HepG2 (cell line): ENCODE measurements around the gene SUCLG2. TPM values are rescaled to one million over a fixed set of nuclear protein-coding genes. Genes with fewer than 3 reads are reported as not detected.

Experiments
- ATAC-seq: fragments of 200-7000 bp; cut with Tn5 transposase; 3 replicates; pipeline ENCODE4 v1.9.1; 2020; ENCODE audit warnings: mild to moderate bottlenecking, moderate library complexity
- BruUV-seq: library from RNA; stranded (reverse); fragments of 400-500 nt; replicated peaks from 2 replicates; lab custom pipeline; 2021; lab: Mats Ljungman, UMichigan
- CTCF ChIA-PET: fragments of 300-600 bp; formaldehyde crosslinking; extraction: SDS; loops from one replicate; lab custom pipeline; 2021; ENCODE audit warnings: low total read pairs, inconsistent platforms, low intra/inter-chr PET ratio; lab: Yijun Ruan, JAX
- POLR2A ChIA-PET: fragments of 350-600 bp; sonication (Branson Sonifier 250); formaldehyde crosslinking; loops from one replicate; lab custom pipeline; 2020; ENCODE audit warnings: antibody characterized with exemption, inconsistent platforms; lab: Yijun Ruan, JAX
- DNase-seq: peaks from one replicate; pipeline ENCODE4 v3.0.0-alpha.2; 2015; ENCODE audit warnings: low spot score
- FAIRE-seq: peaks from 3 replicates; lab custom pipeline; 2011; peaks lifted over from hg19 to GRCh38; lab: Jason Lieb, UNC
- H2AFZ ChIP-seq: one replicate; pipeline ENCODE4 v1.6.1; 2011; ENCODE audit warnings: low read length, inconsistent platforms
- H3K27ac ChIP-seq: fragments of 300-600 bp; 3 replicates; pipeline ENCODE4 v1.8.0; 2011; ENCODE audit warnings: mixed run types, mild to moderate bottlenecking, mixed read lengths, low read length, inconsistent platforms; ENCODE audit not compliant: insufficient read depth; ENCODE audit errors: extremely low read length
- H3K27me3 ChIP-seq, 2 experiments: fragments of 200-600 bp in 1 of 2; 2 replicates in 1 of 2; 3 replicates in 1 of 2; pipeline versions ENCODE4 v1.6.0 to v1.8.0; 2011; ENCODE audit warnings: low read length in 2 of 2, mild to moderate bottlenecking in 2 of 2, moderate library complexity in 2 of 2, inconsistent platforms in 1 of 2; ENCODE audit not compliant: insufficient read depth in 2 of 2, control insufficient read depth in 1 of 2
- H3K36me3 ChIP-seq, 2 experiments: fragments of 200-600 bp in 1 of 2; replicated peaks in 1 of 2; 2 replicates in 1 of 2; 3 replicates in 1 of 2; pipeline versions ENCODE4 v1.5.1 to v1.8.0; 2011; ENCODE audit warnings: low read length in 2 of 2, inconsistent platforms in 1 of 2; ENCODE audit not compliant: insufficient read depth in 2 of 2, control insufficient read depth in 1 of 2
- H3K4me1 ChIP-seq: 2 replicates; pipeline ENCODE4 v1.5.1; 2012; ENCODE audit warnings: low read length, inconsistent platforms; ENCODE audit not compliant: insufficient read depth
- H3K4me2 ChIP-seq: 2 replicates; pipeline ENCODE4 v1.6.0; 2011; ENCODE audit warnings: low read depth, low read length, inconsistent platforms
- H3K4me3 ChIP-seq, 3 experiments: fragments of 200-600 bp in 1 of 3; sonication (generic), shearing (Covaris generic) in 1 of 3; replicated peaks in 1 of 3; 2 replicates each; pipeline ENCODE4 v1.5.1; 2011 to 2016; ENCODE audit warnings: low read length in 3 of 3, inconsistent platforms in 2 of 3, low read depth in 2 of 3, mild to moderate bottlenecking in 2 of 3, control low read depth in 1 of 3, mixed read lengths in 1 of 3; ENCODE audit not compliant: insufficient read depth in 1 of 3
- H3K79me2 ChIP-seq: one replicate; pipeline ENCODE4 v1.6.1; 2011; ENCODE audit warnings: low read length, inconsistent platforms; ENCODE audit not compliant: insufficient read depth
- H3K9ac ChIP-seq: 2 replicates; pipeline ENCODE4 v1.6.0; 2011; ENCODE audit warnings: mild to moderate bottlenecking, low read depth, low read length, inconsistent platforms; ENCODE audit not compliant: insufficient read depth
- H3K9me3 ChIP-seq: 2 replicates; pipeline ENCODE4 v1.5.1; 2012; ENCODE audit warnings: mild to moderate bottlenecking, low read length
- H4K20me1 ChIP-seq: 2 replicates; pipeline ENCODE4 v1.6.0; 2011; ENCODE audit warnings: inconsistent platforms, mild to moderate bottlenecking, low read length, moderate library complexity; ENCODE audit not compliant: insufficient read depth
- EZH2 ChIP-seq: conservative IDR thresholded peaks from 2 replicates; pipeline ENCODE4 v1.6.1; 2012; ENCODE audit warnings: mild to moderate bottlenecking, low read depth, low read length, moderate library complexity
- HDAC1 ChIP-seq: sonication (generic); formaldehyde crosslinking; IDR thresholded peaks from 2 replicates; pipeline ENCODE4 v1.5.1; 2020; ENCODE audit warnings: mild to moderate bottlenecking, missing genetic modification reagents
- KLF13 ChIP-seq: sonication (generic); formaldehyde crosslinking; IDR thresholded peaks from 2 replicates; pipeline ENCODE4 v1.4.0; 2020; ENCODE audit warnings: mild to moderate bottlenecking, missing genetic modification reagents
- KLF16 ChIP-seq, 2 experiments: sonication (generic) in 1 of 2; formaldehyde crosslinking in 1 of 2; IDR thresholded peaks; 2 replicates each; pipeline versions ENCODE4 v1.6.1 to v1.8.0; 2016 to 2023; ENCODE audit warnings: missing genetic modification reagents in 2 of 2, missing compliant biosample characterization in 1 of 2
- KMT2B ChIP-seq: IDR thresholded peaks from 2 replicates; pipeline ENCODE4 v1.6.1; 2016; ENCODE audit warnings: missing genetic modification reagents, missing compliant biosample characterization
- NR1H2 ChIP-seq: sonication (generic); formaldehyde crosslinking; IDR thresholded peaks from 2 replicates; pipeline ENCODE4 v1.8.1; 2022; ENCODE audit warnings: low read depth, missing genetic modification reagents, borderline replicate concordance
- SIX4 ChIP-seq: sonication (generic); formaldehyde crosslinking; IDR thresholded peaks from 2 replicates; pipeline ENCODE4 v1.4.0; 2020; ENCODE audit warnings: missing genetic modification reagents
- SP1 ChIP-seq, 2 experiments: fragments of 450-650 bp in 1 of 2; sonication (generic) in 1 of 2; formaldehyde crosslinking in 1 of 2; IDR thresholded peaks; 2 replicates each; pipeline versions ENCODE4 v1.4.0 to v1.6.1; 2016 to 2020; ENCODE audit warnings: missing genetic modification reagents in 1 of 2
- TOE1 ChIP-seq: sonication (generic); formaldehyde crosslinking; IDR thresholded peaks from 2 replicates; pipeline ENCODE4 v1.4.0; 2020; ENCODE audit warnings: mild to moderate bottlenecking, missing genetic modification reagents
- ZC3H13 ChIP-seq: sonication (generic); formaldehyde crosslinking; IDR thresholded peaks from 2 replicates; pipeline ENCODE4 v1.8.1; 2023; ENCODE audit warnings: mild to moderate bottlenecking, missing genetic modification reagents, moderate library complexity
- ZNF563 ChIP-seq: sonication (generic); formaldehyde crosslinking; IDR thresholded peaks from 2 replicates; pipeline ENCODE4 v1.8.0; 2022; ENCODE audit warnings: mild to moderate bottlenecking, moderate library complexity, missing genetic modification reagents
- WGBS: methylation state at CpG from one replicate; pipeline ENCODE4 v1.1.6; 2017; ENCODE audit warnings: low lambda C conversion rate; 5-methylcytosine and 5-hydroxymethylcytosine counted together
- in situ Hi-C: cut with HindIII; loops from 2 replicates; pipeline ENCODE4 v1.10.0; 2017; ENCODE audit warnings: low pct_unique_long_range_greater_than_20kb; ENCODE audit not compliant: extremely low pct_ligation_motif_present
- intact Hi-C: fragments of 100-400 bp; cut with micrococcal nuclease; formaldehyde crosslinking; loops from one replicate; pipeline ENCODE4 v1.10.0; 2022; ENCODE audit not compliant: unreplicated experiment
- polyA plus RNA-seq, 8 experiments: library from polyadenylated mRNA; depleted of rRNA in 3 of 8; stranded (reverse) in 7 of 8; unstranded in 1 of 8; fragments of >200 nt; fragmentation: Illumina TruSeq in 4 of 8; extraction: Trizol in 4 of 8; gene quantifications; 2 replicates each; pipeline versions ENCODE4 v1.2.1 to v1.2.3, GENCODE V29; 2011 to 2016; ENCODE audit warnings: low read depth in 4 of 8, missing spikeins in 1 of 8, mixed read lengths in 1 of 8; ENCODE audit not compliant: insufficient read depth in 1 of 8
- total RNA-seq, 5 experiments: library from RNA; depleted of rRNA; stranded (reverse); fragments of >200 nt; fragmentation: Illumina TruSeq; extraction: Trizol; gene quantifications; 2 replicates each; pipeline ENCODE4 v1.2.3, GENCODE V29; 2016; ENCODE audit warnings: low read depth in 1 of 5
- TF ChIP-seq, protein P1 (sequence below): conservative IDR thresholded peaks from 2 replicates; pipeline ENCODE4 v1.6.1; 2018; ENCODE audit warnings: missing genetic modification reagents
- TF ChIP-seq, protein P2 (sequence below): sonication (generic); formaldehyde crosslinking; conservative IDR thresholded peaks from 2 replicates; pipeline ENCODE4 v1.4.0; 2020; ENCODE audit warnings: missing genetic modification reagents
- TF ChIP-seq, protein P3 (sequence below): sonication (generic); formaldehyde crosslinking; IDR thresholded peaks from 2 replicates; pipeline ENCODE4 v1.5.0; 2020; ENCODE audit warnings: missing genetic modification reagents, mild to moderate bottlenecking, borderline replicate concordance

SUCLG2 gene
- total and polyA plus RNA-seq, 2 of the 13 experiments (the other 11 are each of a cell fraction or from before 2014, with no cell fraction given) = 21.4 to 64.9 TPM

DNA sequence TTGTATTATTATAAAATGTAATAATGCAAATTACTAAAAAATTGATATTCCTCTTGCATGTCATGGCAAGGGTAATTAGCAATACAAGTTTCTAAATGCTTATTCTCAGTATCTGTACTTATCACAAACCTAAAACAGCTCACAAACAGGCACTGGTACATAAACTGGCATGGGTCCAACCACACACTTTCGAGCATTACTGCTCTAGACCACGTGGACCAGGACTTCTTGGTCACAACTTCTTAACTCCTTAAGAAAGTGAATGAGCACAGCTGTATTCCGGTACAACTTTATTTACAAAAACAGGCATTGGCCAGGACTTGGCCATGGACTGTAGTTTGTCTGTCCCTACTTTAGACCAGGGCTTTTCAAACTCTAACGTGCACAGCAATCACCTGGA is 173.3 kb downstream of the SUCLG2 start:
- H3K27me3 ChIP-seq = no peaks in the 10 kb centered on the region
- 96% methylated on average over 4 of the region's 4 CpGs for WGBS
- CTCF ChIA-PET = no interaction called here
- no TSS peak for BruUV-seq
- H3K36me3 ChIP-seq = no peaks in the 10 kb centered on the region
- POLR2A ChIA-PET = no interaction called here
- no peak for DNase-seq
- intact Hi-C loops = no loop called here
- no peak overlapping the region for H3K4me3 ChIP-seq
- no peak overlapping the region for H3K27ac ChIP-seq
- H3K79me2 ChIP-seq = no peaks in the 10 kb centered on the region
- TF ChIP-seq KLF13 (CRISPR knock-in tag) = no peak
- no peak for TF ChIP-seq ZC3H13 (CRISPR knock-in tag)
- TF ChIP-seq, protein P1, sequence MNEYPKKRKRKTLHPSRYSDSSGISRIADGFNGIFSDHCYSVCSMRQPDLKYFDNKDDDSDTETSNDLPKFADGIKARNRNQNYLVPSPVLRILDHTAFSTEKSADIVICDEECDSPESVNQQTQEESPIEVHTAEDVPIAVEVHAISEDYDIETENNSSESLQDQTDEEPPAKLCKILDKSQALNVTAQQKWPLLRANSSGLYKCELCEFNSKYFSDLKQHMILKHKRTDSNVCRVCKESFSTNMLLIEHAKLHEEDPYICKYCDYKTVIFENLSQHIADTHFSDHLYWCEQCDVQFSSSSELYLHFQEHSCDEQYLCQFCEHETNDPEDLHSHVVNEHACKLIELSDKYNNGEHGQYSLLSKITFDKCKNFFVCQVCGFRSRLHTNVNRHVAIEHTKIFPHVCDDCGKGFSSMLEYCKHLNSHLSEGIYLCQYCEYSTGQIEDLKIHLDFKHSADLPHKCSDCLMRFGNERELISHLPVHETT = no peak
- TF ChIP-seq, protein P2, sequence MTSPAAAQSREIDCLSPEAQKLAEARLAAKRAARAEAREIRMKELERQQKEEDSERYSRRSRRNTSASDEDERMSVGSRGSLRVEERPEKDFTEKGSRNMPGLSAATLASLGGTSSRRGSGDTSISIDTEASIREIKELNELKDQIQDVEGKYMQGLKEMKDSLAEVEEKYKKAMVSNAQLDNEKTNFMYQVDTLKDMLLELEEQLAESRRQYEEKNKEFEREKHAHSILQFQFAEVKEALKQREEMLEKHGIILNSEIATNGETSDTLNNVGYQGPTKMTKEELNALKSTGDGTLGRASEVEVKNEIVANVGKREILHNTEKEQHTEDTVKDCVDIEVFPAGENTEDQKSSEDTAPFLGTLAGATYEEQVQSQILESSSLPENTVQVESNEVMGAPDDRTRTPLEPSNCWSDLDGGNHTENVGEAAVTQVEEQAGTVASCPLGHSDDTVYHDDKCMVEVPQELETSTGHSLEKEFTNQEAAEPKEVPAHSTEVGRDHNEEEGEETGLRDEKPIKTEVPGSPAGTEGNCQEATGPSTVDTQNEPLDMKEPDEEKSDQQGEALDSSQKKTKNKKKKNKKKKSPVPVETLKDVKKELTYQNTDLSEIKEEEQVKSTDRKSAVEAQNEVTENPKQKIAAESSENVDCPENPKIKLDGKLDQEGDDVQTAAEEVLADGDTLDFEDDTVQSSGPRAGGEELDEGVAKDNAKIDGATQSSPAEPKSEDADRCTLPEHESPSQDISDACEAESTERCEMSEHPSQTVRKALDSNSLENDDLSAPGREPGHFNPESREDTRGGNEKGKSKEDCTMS (CRISPR knock-in tag) = no peak
- TF ChIP-seq HDAC1 (CRISPR knock-in tag) = no peak
- TF ChIP-seq SP1 (IDR thresholded peaks at IDR 0.05) = no peak
- no peak for TF ChIP-seq SP1 (CRISPR knock-in tag; IDR thresholded peaks at IDR 0.05)
- TF ChIP-seq KMT2B (CRISPR knock-in tag) = no peak
- no peak for TF ChIP-seq ZNF563 (CRISPR knock-in tag)
- TF ChIP-seq EZH2 = no peak
- TF ChIP-seq, protein P3, sequence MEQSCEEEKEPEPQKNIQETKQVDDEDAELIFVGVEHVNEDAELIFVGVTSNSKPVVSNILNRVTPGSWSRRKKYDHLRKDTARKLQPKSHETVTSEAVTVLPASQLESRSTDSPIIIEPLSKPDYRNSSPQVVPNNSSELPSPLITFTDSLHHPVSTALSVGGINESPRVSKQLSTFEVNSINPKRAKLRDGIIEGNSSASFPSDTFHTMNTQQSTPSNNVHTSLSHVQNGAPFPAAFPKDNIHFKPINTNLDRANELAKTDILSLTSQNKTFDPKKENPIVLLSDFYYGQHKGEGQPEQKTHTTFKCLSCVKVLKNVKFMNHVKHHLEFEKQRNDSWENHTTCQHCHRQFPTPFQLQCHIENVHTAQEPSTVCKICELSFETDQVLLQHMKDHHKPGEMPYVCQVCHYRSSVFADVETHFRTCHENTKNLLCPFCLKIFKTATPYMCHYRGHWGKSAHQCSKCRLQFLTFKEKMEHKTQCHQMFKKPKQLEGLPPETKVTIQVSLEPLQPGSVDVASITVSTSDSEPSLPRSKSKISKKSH (CRISPR knock-in tag) = no peak
- no peak for TF ChIP-seq KLF16 (CRISPR knock-in tag; IDR thresholded peaks at IDR 0.05)
- no peak for TF ChIP-seq TOE1 (CRISPR knock-in tag)
- no peak for TF ChIP-seq SIX4 (CRISPR knock-in tag)
- no peak for TF ChIP-seq NR1H2 (CRISPR knock-in tag)
- TF ChIP-seq, all 625 proteins: peak for 0
- ATAC-seq (no peak), FAIRE-seq (no peak)
- H4K20me1 ChIP-seq = no peaks in the 10 kb centered on the region
- no peaks in the 10 kb centered on the region for H3K4me1 ChIP-seq
- no peaks in the 10 kb centered on the region for H3K9me3 ChIP-seq
- H3K9ac ChIP-seq = no peak overlapping the region
- H2AFZ ChIP-seq = no peak overlapping the region
- in situ Hi-C loops = no loop called here
- no peak overlapping the region for H3K4me2 ChIP-seq
